HEK293 (cell line): ENCODE results near the gene VARS1.

Experiments
- CTCF ChIA-PET: fragments of 350-600 bp; formaldehyde crosslinking; extraction: SDS; loops from one replicate; lab custom pipeline; 2021; ENCODE audit warnings: antibody characterized with exemption; lab: Yijun Ruan, JAX
- POLR2A ChIA-PET: fragments of 300-600 bp; formaldehyde crosslinking; extraction: SDS; loops from one replicate; lab custom pipeline; 2020; ENCODE audit warnings: antibody characterized with exemption, inconsistent platforms; lab: Yijun Ruan, JAX
- H3K27ac ChIP-seq: fragments of 200-500 bp; sonication (Bioruptor generic); 2 replicates; pipeline ENCODE4 v1.5.1; 2014; ENCODE audit warnings: low read depth, low read length, control low read depth, inconsistent platforms; ENCODE audit errors: extremely low read depth
- H3K36me3 ChIP-seq, 2 experiments: fragments of 200-500 bp in 1 of 2; sonication (Bioruptor generic) in 1 of 2; 1 replicate in 1 of 2; 2 replicates in 1 of 2; pipeline ENCODE4 v1.5.1; 2014 to 2017; ENCODE audit warnings: inconsistent platforms in 2 of 2, low read length in 2 of 2; ENCODE audit not compliant: control insufficient read depth in 2 of 2, insufficient read depth in 1 of 2
- H3K4me1 ChIP-seq: fragments of 200-500 bp; sonication (Bioruptor generic); 2 replicates; pipeline ENCODE4 v1.5.1; 2014; ENCODE audit warnings: mild to moderate bottlenecking, low read length, inconsistent platforms; ENCODE audit not compliant: control insufficient read depth, insufficient read depth
- H3K4me3 ChIP-seq: 2 replicates; pipeline ENCODE4 v1.5.1; 2011; ENCODE audit warnings: low read depth, mild to moderate bottlenecking, control low read depth, low read length, moderate library complexity
- H3K9me3 ChIP-seq: fragments of 200-500 bp; sonication (Bioruptor generic); 2 replicates; pipeline ENCODE4 v1.5.1; 2014; ENCODE audit warnings: low read depth, low read length, inconsistent platforms; ENCODE audit not compliant: control insufficient read depth, insufficient read depth
- BCL11A ChIP-seq: fragments of 450-650 bp; formaldehyde crosslinking; IDR thresholded peaks from 2 replicates; pipeline ENCODE4 v1.5.1; 2016; ENCODE audit warnings: low read depth, missing biosample characterization, missing genetic modification characterization
- BCL11B ChIP-seq: fragments of 450-650 bp; formaldehyde crosslinking; IDR thresholded peaks from 2 replicates; pipeline ENCODE4 v1.5.1; 2016; ENCODE audit warnings: low read depth, missing biosample characterization, missing genetic modification characterization
- EGR2 ChIP-seq: fragments of 450-650 bp; formaldehyde crosslinking; IDR thresholded peaks from 2 replicates; pipeline ENCODE4 v1.5.1; 2016; ENCODE audit warnings: low read depth, missing biosample characterization, missing genetic modification characterization
- IKZF3 ChIP-seq: fragments of 450-650 bp; IDR thresholded peaks from 2 replicates; pipeline ENCODE4 v1.5.0; 2018; ENCODE audit warnings: missing biosample characterization, mild to moderate bottlenecking, missing genetic modification characterization, moderate library complexity
- KLF1 ChIP-seq: fragments of 450-650 bp; formaldehyde crosslinking; IDR thresholded peaks from 2 replicates; pipeline ENCODE4 v1.5.1; 2016; ENCODE audit warnings: missing biosample characterization, missing genetic modification characterization
- KLF10 ChIP-seq: fragments of 450-650 bp; IDR thresholded peaks from 2 replicates; pipeline ENCODE4 v1.5.1; 2018; ENCODE audit warnings: missing biosample characterization, mild to moderate bottlenecking, missing genetic modification characterization
- KLF16 ChIP-seq: fragments of 450-650 bp; formaldehyde crosslinking; IDR thresholded peaks from 2 replicates; pipeline ENCODE4 v1.5.1; 2017; ENCODE audit warnings: missing biosample characterization, missing genetic modification characterization
- KLF9 ChIP-seq: fragments of 450-650 bp; formaldehyde crosslinking; IDR thresholded peaks from 2 replicates; pipeline ENCODE4 v1.5.1; 2016; ENCODE audit warnings: missing biosample characterization, missing genetic modification characterization, low read depth
- SCRT2 ChIP-seq: fragments of 450-650 bp; formaldehyde crosslinking; IDR thresholded peaks from 2 replicates; pipeline ENCODE4 v1.5.1; 2016; ENCODE audit warnings: missing biosample characterization, missing genetic modification characterization
- SP3 ChIP-seq: fragments of 450-650 bp; formaldehyde crosslinking; IDR thresholded peaks from 2 replicates; pipeline ENCODE4 v1.5.1; 2016; ENCODE audit warnings: missing biosample characterization, missing genetic modification characterization
- TRIM28 ChIP-seq: IDR thresholded peaks from 2 replicates; pipeline ENCODE4 v1.6.1; 2011; ENCODE audit warnings: low read length, control low read depth, borderline replicate concordance
- ZFP69B ChIP-seq: fragments of 450-650 bp; formaldehyde crosslinking; IDR thresholded peaks from 2 replicates; pipeline ENCODE4 v1.5.1; 2016; ENCODE audit warnings: missing biosample characterization, missing genetic modification characterization
- ZIC2 ChIP-seq: fragments of 450-650 bp; formaldehyde crosslinking; IDR thresholded peaks from 2 replicates; pipeline ENCODE4 v1.5.1; 2016; ENCODE audit warnings: missing biosample characterization, missing genetic modification characterization
- ZNF112 ChIP-seq: fragments of 450-650 bp; formaldehyde crosslinking; IDR thresholded peaks from 2 replicates; pipeline ENCODE4 v1.5.0; 2017; ENCODE audit warnings: missing biosample characterization, missing genetic modification characterization
- ZNF133 ChIP-seq: fragments of 450-650 bp; formaldehyde crosslinking; IDR thresholded peaks from 2 replicates; pipeline ENCODE4 v1.5.1; 2016; ENCODE audit warnings: missing biosample characterization, missing genetic modification characterization
- ZNF175 ChIP-seq: fragments of 450-650 bp; formaldehyde crosslinking; IDR thresholded peaks from 2 replicates; pipeline ENCODE4 v1.5.1; 2016; ENCODE audit warnings: missing biosample characterization, missing genetic modification characterization
- ZNF211 ChIP-seq: fragments of 450-650 bp; formaldehyde crosslinking; IDR thresholded peaks from 2 replicates; pipeline ENCODE4 v1.5.1; 2016; ENCODE audit warnings: low read depth, missing biosample characterization, missing genetic modification characterization
- ZNF221 ChIP-seq: fragments of 450-650 bp; formaldehyde crosslinking; IDR thresholded peaks from 2 replicates; pipeline ENCODE4 v1.5.1; 2017; ENCODE audit warnings: missing biosample characterization, missing genetic modification characterization, borderline replicate concordance
- ZNF335 ChIP-seq: fragments of 450-650 bp; formaldehyde crosslinking; conservative IDR thresholded peaks from 2 replicates; pipeline ENCODE4 v1.5.1; 2016; ENCODE audit warnings: missing biosample characterization, missing genetic modification characterization
- ZNF600 ChIP-seq: fragments of 450-650 bp; formaldehyde crosslinking; IDR thresholded peaks from 2 replicates; pipeline ENCODE4 v1.5.1; 2016; ENCODE audit warnings: missing biosample characterization, missing genetic modification characterization
- ZNF624 ChIP-seq: fragments of 450-650 bp; formaldehyde crosslinking; IDR thresholded peaks from 2 replicates; pipeline ENCODE4 v1.5.1; 2017; ENCODE audit warnings: missing biosample characterization, missing genetic modification characterization
- ZSCAN23 ChIP-seq: fragments of 450-650 bp; formaldehyde crosslinking; IDR thresholded peaks from 2 replicates; pipeline ENCODE4 v1.5.1; 2016; ENCODE audit warnings: missing biosample characterization, missing genetic modification characterization
- TF ChIP-seq, protein P1 (sequence below): fragments of 450-650 bp; formaldehyde crosslinking; IDR thresholded peaks from 2 replicates; pipeline ENCODE4 v1.5.1; 2016; ENCODE audit warnings: missing biosample characterization, missing genetic modification characterization
- TF ChIP-seq, protein P2 (sequence below): fragments of 450-650 bp; formaldehyde crosslinking; IDR thresholded peaks from 2 replicates; pipeline ENCODE4 v1.5.1; 2016; ENCODE audit warnings: missing biosample characterization, missing genetic modification characterization
- TF ChIP-seq, protein P3 (sequence below): fragments of 450-650 bp; formaldehyde crosslinking; IDR thresholded peaks from 2 replicates; pipeline ENCODE4 v1.5.1; 2017; ENCODE audit warnings: missing biosample characterization, mild to moderate bottlenecking, missing genetic modification characterization, moderate library complexity
- TF ChIP-seq, protein P4 (sequence below): fragments of 450-650 bp; formaldehyde crosslinking; IDR thresholded peaks from 2 replicates; pipeline ENCODE4 v1.5.1; 2016; ENCODE audit warnings: missing biosample characterization, missing genetic modification characterization

Gene VARS1

DNA sequence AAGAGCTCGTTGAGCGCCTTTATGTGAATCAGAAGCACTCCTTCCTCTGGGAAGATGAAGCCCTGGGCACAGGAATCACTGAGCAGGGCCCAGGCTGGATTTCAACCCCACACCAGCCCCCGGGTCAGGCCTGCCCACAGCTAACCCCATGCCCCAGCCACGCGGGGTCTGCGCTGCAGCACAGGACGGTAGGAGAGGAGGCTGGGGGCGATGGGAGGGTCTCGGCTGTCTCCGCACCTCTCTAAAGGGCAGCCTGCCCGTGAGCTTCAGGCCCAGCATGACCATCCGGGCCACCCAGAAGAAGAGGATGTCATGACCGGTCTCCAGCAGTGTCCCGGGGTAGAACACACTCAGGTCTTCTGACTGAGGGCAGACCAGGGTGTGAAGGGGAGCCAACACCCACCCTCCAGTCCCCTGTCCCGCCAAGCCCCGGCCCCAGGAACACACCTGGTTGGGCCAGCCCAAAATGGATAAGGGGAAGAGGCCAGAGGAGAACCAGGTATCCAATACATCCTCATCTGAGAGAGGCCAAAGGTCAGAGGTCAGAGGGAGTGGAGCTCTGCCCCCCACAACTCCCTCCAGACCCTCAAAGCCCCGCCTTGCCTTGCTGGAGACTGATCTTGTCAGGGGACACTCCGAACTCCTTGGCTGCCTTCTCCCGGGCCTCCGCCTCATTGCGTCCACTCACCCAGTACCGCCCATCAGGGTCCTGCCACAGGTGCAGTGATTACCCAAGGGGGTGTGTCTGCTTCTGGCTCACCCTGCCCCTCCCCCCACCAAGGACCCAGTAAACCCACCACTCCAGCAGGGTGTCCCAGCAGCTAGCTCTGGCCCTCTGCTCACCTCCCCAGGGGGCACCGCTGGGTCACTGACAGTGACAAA lies 14.1 kb downstream of the VARS1 start:
- H3K36me3 ChIP-seq: peaks cover 9 to 76% of the 10 kb centered on the region in 2 experiments; a peak in 2 of 3 replicates
- CTCF ChIA-PET: interaction anchor here (1.0 to 7.5 kb wide), 4 partner anchors 9 to 18 kb away, joined by 3 to 50 read pairs (median 16); partner anchors contain the start of gene SAPCD1
- peaks cover 4% of the 10 kb centered on the region for H3K4me1 ChIP-seq
- H3K27ac ChIP-seq: no peak overlapping the region
- H3K9me3 ChIP-seq: no peaks in the 10 kb centered on the region
- H3K4me3 ChIP-seq: no peak overlapping the region
- TF ChIP-seq ZNF211 (tag by site-specific recombination): no peak
- TF ChIP-seq ZSCAN23 (tag by site-specific recombination): no peak
- TF ChIP-seq IKZF3: no peak
- TF ChIP-seq EGR2 (tag by site-specific recombination): no peak
- TF ChIP-seq KLF16 (tag by site-specific recombination): no peak
- TF ChIP-seq KLF1 (tag by site-specific recombination): 0 out of 2 replicates have a peak, but pooled peaks have one; percentile 24
- TF ChIP-seq SCRT2: 0 out of 2 replicates have a peak, but pooled peaks have one; percentile 24
- TF ChIP-seq KLF10 (tag by site-specific recombination): peak; percentile 51; the same call in 1 of the 2 replicates
- TF ChIP-seq ZNF624 (tag by site-specific recombination): no peak
- peak; percentile 83 for TF ChIP-seq BCL11A (tag by site-specific recombination)
- peak; percentile 59 for TF ChIP-seq ZIC2 (tag by site-specific recombination)
- TF ChIP-seq SP3: no peak
- 0 out of 2 replicates have a peak, but pooled peaks have one; percentile 37 for TF ChIP-seq BCL11B (tag by site-specific recombination)
- TF ChIP-seq ZNF221 (tag by site-specific recombination): no peak
- TF ChIP-seq TRIM28: no peak
- TF ChIP-seq ZFP69B (tag by site-specific recombination): no peak
- TF ChIP-seq, protein P1, sequence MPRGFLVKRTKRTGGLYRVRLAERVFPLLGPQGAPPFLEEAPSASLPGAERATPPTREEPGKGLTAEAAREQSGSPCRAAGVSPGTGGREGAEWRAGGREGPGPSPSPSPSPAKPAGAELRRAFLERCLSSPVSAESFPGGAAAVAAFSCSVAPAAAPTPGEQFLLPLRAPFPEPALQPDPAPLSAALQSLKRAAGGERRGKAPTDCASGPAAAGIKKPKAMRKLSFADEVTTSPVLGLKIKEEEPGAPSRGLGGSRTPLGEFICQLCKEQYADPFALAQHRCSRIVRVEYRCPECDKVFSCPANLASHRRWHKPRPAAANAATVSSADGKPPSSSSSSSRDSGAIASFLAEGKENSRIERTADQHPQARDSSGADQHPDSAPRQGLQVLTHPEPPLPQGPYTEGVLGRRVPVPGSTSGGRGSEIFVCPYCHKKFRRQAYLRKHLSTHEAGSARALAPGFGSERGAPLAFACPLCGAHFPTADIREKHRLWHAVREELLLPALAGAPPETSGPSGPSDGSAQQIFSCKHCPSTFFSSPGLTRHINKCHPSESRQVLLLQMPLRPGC (tag by site-specific recombination): no peak
- peak; percentile 57 for TF ChIP-seq KLF9 (tag by site-specific recombination)
- TF ChIP-seq, protein P2, sequence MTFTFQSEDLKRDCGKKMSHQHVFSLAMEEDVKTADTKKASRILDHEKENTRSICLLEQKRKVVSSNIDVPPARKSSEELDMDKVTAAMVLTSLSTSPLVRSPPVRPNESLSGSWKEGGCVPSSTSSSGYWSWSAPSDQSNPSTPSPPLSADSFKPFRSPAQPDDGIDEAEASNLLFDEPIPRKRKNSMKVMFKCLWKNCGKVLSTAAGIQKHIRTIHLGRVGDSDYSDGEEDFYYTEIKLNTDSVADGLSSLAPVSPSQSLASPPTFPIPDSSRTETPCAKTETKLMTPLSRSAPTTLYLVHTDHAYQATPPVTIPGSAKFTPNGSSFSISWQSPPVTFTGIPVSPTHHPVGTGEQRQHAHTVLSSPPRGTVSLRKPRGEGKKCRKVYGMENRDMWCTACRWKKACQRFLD (tag by site-specific recombination): no peak
- no peak for TF ChIP-seq ZNF175 (tag by site-specific recombination)
- POLR2A ChIA-PET: interaction anchor here (0.6 to 2.4 kb wide), 3 partner anchors 34 to 55 kb away, joined by 3 to 17 read pairs (median 8); partner anchors contain the start of genes HSPA1A, HSPA1B and HSPA1L

DNA sequence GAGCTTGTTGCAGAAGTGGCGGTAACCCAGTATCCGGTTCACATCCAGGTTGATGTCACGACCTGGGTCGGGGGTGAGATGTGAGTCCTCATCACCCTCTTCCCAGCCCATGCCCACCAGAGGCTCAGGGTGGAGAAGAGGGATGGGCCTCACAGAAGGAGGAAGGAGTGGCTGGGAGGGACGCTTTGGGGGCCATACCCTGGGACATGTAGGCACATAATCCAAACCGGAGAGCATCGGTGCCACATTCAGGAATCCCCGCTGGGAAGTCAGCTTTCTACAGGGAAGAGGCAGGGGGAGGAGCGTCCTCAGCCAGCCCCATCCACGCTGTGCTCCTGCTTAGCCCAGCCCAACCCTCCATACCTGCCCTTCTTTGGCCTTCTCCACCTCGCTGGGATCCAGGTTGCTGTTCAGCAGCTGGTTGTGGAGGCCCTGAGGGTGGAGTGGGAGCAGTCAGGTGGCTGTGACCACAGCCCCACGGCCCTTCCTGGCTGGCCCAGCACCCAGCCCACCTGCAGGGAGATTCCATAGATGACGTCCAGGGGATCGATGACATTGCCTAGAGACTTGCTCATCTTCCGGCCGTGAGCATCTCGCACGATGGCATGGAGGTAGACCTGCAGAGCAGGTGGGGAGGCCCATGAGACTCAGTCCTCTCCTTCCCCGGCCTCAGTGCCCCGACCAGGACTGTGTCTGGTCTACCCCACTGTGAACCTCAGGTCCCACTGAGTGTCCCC lies 14.9 kb downstream of the VARS1 start:
- H3K4me1 ChIP-seq: peaks cover 4% of the 10 kb centered on the region
- peaks cover 3 to 72% of the 10 kb centered on the region in 2 experiments; a peak in 2 of 3 replicates for H3K36me3 ChIP-seq
- no peak overlapping the region for H3K4me3 ChIP-seq
- CTCF ChIA-PET: interaction anchor here (0.7 to 7.5 kb wide), 4 partner anchors 10 to 82 kb away, joined by 3 to 50 read pairs (median 16); partner anchors contain the start of gene SAPCD1
- H3K27ac ChIP-seq: no peak overlapping the region
- no peaks in the 10 kb centered on the region for H3K9me3 ChIP-seq
- POLR2A ChIA-PET: interaction anchor here (0.6 to 2.4 kb wide), 4 partner anchors 35 to 233 kb away, joined by 3 to 17 read pairs (median 6); partner anchors contain the start of genes HSPA1A, HSPA1B, HSPA1L and NFKBIL1
- TF ChIP-seq, protein P3, sequence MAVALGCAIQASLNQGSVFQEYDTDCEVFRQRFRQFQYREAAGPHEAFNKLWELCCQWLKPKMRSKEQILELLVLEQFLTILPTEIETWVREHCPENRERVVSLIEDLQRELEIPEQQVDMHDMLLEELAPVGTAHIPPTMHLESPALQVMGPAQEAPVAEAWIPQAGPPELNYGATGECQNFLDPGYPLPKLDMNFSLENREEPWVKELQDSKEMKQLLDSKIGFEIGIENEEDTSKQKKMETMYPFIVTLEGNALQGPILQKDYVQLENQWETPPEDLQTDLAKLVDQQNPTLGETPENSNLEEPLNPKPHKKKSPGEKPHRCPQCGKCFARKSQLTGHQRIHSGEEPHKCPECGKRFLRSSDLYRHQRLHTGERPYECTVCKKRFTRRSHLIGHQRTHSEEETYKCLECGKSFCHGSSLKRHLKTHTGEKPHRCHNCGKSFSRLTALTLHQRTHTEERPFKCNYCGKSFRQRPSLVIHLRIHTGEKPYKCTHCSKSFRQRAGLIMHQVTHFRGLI (tag by site-specific recombination): 0 out of 2 replicates have a peak, but pooled peaks have one; percentile 48
- TF ChIP-seq ZSCAN23 (tag by site-specific recombination) (no peak), ZNF335 (no peak), EGR2 (tag by site-specific recombination) (peak; percentile 28; the same call in 1 of the 2 replicates), ZNF600 (tag by site-specific recombination) (peak; percentile 57), KLF1 (tag by site-specific recombination) (no peak), ZNF112 (tag by site-specific recombination) (no peak), ZNF133 (tag by site-specific recombination) (no peak), ZNF211 (tag by site-specific recombination) (no peak)
- TF ChIP-seq, protein P4, sequence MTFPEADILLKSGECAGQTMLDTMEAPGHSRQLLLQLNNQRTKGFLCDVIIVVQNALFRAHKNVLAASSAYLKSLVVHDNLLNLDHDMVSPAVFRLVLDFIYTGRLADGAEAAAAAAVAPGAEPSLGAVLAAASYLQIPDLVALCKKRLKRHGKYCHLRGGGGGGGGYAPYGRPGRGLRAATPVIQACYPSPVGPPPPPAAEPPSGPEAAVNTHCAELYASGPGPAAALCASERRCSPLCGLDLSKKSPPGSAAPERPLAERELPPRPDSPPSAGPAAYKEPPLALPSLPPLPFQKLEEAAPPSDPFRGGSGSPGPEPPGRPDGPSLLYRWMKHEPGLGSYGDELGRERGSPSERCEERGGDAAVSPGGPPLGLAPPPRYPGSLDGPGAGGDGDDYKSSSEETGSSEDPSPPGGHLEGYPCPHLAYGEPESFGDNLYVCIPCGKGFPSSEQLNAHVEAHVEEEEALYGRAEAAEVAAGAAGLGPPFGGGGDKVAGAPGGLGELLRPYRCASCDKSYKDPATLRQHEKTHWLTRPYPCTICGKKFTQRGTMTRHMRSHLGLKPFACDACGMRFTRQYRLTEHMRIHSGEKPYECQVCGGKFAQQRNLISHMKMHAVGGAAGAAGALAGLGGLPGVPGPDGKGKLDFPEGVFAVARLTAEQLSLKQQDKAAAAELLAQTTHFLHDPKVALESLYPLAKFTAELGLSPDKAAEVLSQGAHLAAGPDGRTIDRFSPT (tag by site-specific recombination): 0 out of 2 replicates have a peak, but pooled peaks have one; percentile 16
